H9 (cell line): Measurements from ENCODE around the gene HES6. TPM values are rescaled to one million over a fixed set of nuclear protein-coding genes. Genes with fewer than 3 reads are reported as not detected.

Experiments used
- DNase-seq: peaks from one replicate; pipeline ENCODE4 v3.0.0-alpha.2; 2017
- H2AFZ ChIP-seq: one replicate; pipeline ENCODE4 v1.6.1; 2013; ENCODE audit warnings: mild to moderate bottlenecking, low read length, control low read depth, moderate library complexity
- H2AK5ac ChIP-seq: 2 replicates; pipeline ENCODE4 v1.6.1; 2013; ENCODE audit warnings: low read length, control low read depth, mixed read lengths; ENCODE audit not compliant: insufficient read length
- H2BK120ac ChIP-seq: one replicate; pipeline ENCODE4 v1.6.1; 2013; ENCODE audit warnings: low read depth, mild to moderate bottlenecking, low read length, control low read depth, inconsistent platforms; ENCODE audit not compliant: poor library complexity, severe bottlenecking
- H2BK12ac ChIP-seq: 2 replicates; pipeline ENCODE4 v1.6.1; 2013; ENCODE audit warnings: low read length, control low read depth, mixed read lengths, low read depth; ENCODE audit not compliant: insufficient read length
- H2BK15ac ChIP-seq: 2 replicates; pipeline ENCODE4 v1.6.1; 2013; ENCODE audit warnings: low read depth, low read length, control low read depth
- H2BK20ac ChIP-seq: one replicate; pipeline ENCODE4 v1.6.1; 2013; ENCODE audit warnings: low read depth, mild to moderate bottlenecking, low read length, control low read depth, inconsistent platforms; ENCODE audit not compliant: poor library complexity, severe bottlenecking
- H2BK5ac ChIP-seq: 2 replicates; pipeline ENCODE4 v1.6.1; 2013; ENCODE audit warnings: low read length, control low read depth, mixed read lengths; ENCODE audit not compliant: insufficient read length
- H3K14ac ChIP-seq: 2 replicates; pipeline ENCODE4 v1.6.1; 2013; ENCODE audit warnings: low read length, control low read depth; ENCODE audit not compliant: insufficient read depth
- H3K18ac ChIP-seq: 2 replicates; pipeline ENCODE4 v1.6.1; 2013; ENCODE audit warnings: low read depth, mild to moderate bottlenecking, mixed read lengths, low read length, control low read depth; ENCODE audit not compliant: insufficient read length
- H3K23ac ChIP-seq: 2 replicates; pipeline ENCODE4 v1.6.1; 2013; ENCODE audit warnings: low read length, control low read depth, mixed read lengths, low read depth; ENCODE audit not compliant: insufficient read length
- H3K23me2 ChIP-seq: 2 replicates; pipeline ENCODE4 v1.6.1; 2013; ENCODE audit warnings: low read depth, mild to moderate bottlenecking, mixed read lengths, low read length, control low read depth; ENCODE audit not compliant: insufficient read length, poor library complexity, severe bottlenecking
- H3K27ac ChIP-seq: 2 replicates; pipeline ENCODE4 v1.5.1; 2013; ENCODE audit warnings: low read length, control low read depth, mixed read lengths, low read depth; ENCODE audit not compliant: insufficient read length
- H3K27me3 ChIP-seq: 2 replicates; pipeline ENCODE4 v1.6.1; 2013; ENCODE audit warnings: low read length, control low read depth, inconsistent platforms; ENCODE audit not compliant: insufficient read depth
- H3K4ac ChIP-seq: 2 replicates; pipeline ENCODE4 v1.6.1; 2013; ENCODE audit warnings: low read depth, mild to moderate bottlenecking, control low read depth, inconsistent platforms, low read length, moderate library complexity
- H3K4me1 ChIP-seq: 2 replicates; pipeline ENCODE4 v1.6.1; 2013; ENCODE audit warnings: low read length, control low read depth, inconsistent platforms; ENCODE audit not compliant: insufficient read depth
- H3K4me2 ChIP-seq: 2 replicates; pipeline ENCODE4 v1.6.1; 2013; ENCODE audit warnings: low read length, control low read depth, mixed read lengths; ENCODE audit not compliant: insufficient read length, insufficient read depth
- H3K56ac ChIP-seq: 2 replicates; pipeline ENCODE4 v1.6.1; 2013; ENCODE audit warnings: low read depth, mild to moderate bottlenecking, mixed read lengths, low read length, control low read depth; ENCODE audit not compliant: insufficient read length
- H3K79me1 ChIP-seq: 2 replicates; pipeline ENCODE4 v1.6.1; 2013; ENCODE audit warnings: low read depth, mild to moderate bottlenecking, moderate library complexity, low read length, control low read depth, inconsistent platforms; ENCODE audit not compliant: insufficient read depth, poor library complexity, severe bottlenecking
- H3K79me2 ChIP-seq: 2 replicates; pipeline ENCODE4 v1.6.1; 2013; ENCODE audit warnings: low read length, control low read depth, inconsistent platforms; ENCODE audit not compliant: insufficient read depth
- H3K9ac ChIP-seq: 2 replicates; pipeline ENCODE4 v1.6.1; 2013; ENCODE audit warnings: low read length, control low read depth, mixed read lengths; ENCODE audit not compliant: insufficient read length; ENCODE audit errors: extremely low read depth
- H3K9me3 ChIP-seq: one replicate; pipeline ENCODE4 v1.6.1; 2013; ENCODE audit warnings: low read depth, low read length, inconsistent platforms; ENCODE audit not compliant: control insufficient read depth
- H3T11ph ChIP-seq: one replicate; pipeline ENCODE4 v1.6.1; 2013; ENCODE audit warnings: mild to moderate bottlenecking, low read length, control low read depth, inconsistent platforms
- H4K20me1 ChIP-seq: one replicate; pipeline ENCODE4 v1.6.1; 2013; ENCODE audit not compliant: control insufficient read depth, insufficient read length, insufficient read depth
- H4K5ac ChIP-seq: 2 replicates; pipeline ENCODE4 v1.6.1; 2013; ENCODE audit warnings: low read depth, mild to moderate bottlenecking, mixed read lengths, low read length, control low read depth; ENCODE audit not compliant: insufficient read length
- H4K8ac ChIP-seq: replicated peaks from 2 replicates; pipeline ENCODE4 v1.6.1; 2013; ENCODE audit warnings: low read length, control low read depth, mixed read lengths, low read depth; ENCODE audit not compliant: insufficient read length
- H4K91ac ChIP-seq: 2 replicates; pipeline ENCODE4 v1.6.1; 2013; ENCODE audit warnings: low read depth, mild to moderate bottlenecking, moderate library complexity, mixed read lengths, low read length, control low read depth; ENCODE audit not compliant: insufficient read length
- H3K27ac Mint-ChIP-seq, 3 experiments: 2 replicates in 2 of 3; 3 replicates in 1 of 3; pipeline ENCODE4 v1.8.0; 2020 to 2021; ENCODE audit warnings: mixed read lengths in 3 of 3, mild to moderate bottlenecking in 1 of 3, moderate library complexity in 1 of 3
- H3K27me3 Mint-ChIP-seq: 2 replicates; pipeline ENCODE4 v1.8.0; 2021; ENCODE audit warnings: low read depth, mild to moderate bottlenecking, moderate library complexity, mixed read lengths
- H3K36me3 Mint-ChIP-seq, 3 experiments: 2 replicates in 2 of 3; 3 replicates in 1 of 3; pipeline ENCODE4 v1.8.0; 2020 to 2021; ENCODE audit warnings: low read depth in 3 of 3, mixed read lengths in 3 of 3; ENCODE audit not compliant: insufficient read depth in 1 of 3
- H3K4me1 Mint-ChIP-seq, 2 experiments: 2 replicates each; pipeline ENCODE4 v1.8.0; 2020; ENCODE audit warnings: mixed read lengths in 2 of 2
- H3K4me3 Mint-ChIP-seq, 2 experiments: 2 replicates in 1 of 2; 3 replicates in 1 of 2; pipeline ENCODE4 v1.8.0; 2020 to 2021; ENCODE audit warnings: mild to moderate bottlenecking in 2 of 2, mixed read lengths in 2 of 2, moderate library complexity in 1 of 2
- H3K9me3 Mint-ChIP-seq, 2 experiments: 2 replicates in 1 of 2; 3 replicates in 1 of 2; pipeline ENCODE4 v1.8.0; 2020; ENCODE audit warnings: mild to moderate bottlenecking in 2 of 2, mixed read lengths in 2 of 2, moderate library complexity in 1 of 2
- WGBS: extraction: QIAGEN DNeasy Blood & Tissue Kit; methylation state at CpG from one replicate; pipeline ENCODE4 v1.1.7; 2013; ENCODE audit warnings: missing lambda C conversion rate, low lambda C conversion rate, mixed read lengths; ENCODE audit not compliant: insufficient read length; ENCODE audit errors: extremely low coverage; 5-methylcytosine and 5-hydroxymethylcytosine counted together
- total RNA-seq: library from RNA; stranded (reverse); gene quantifications from 2 replicates; pipeline ENCODE4 v1.2.1, GENCODE V29; 2021
- TF ChIP-seq, protein P1 (sequence below): fragments of 200-600 bp; sonication (generic); conservative IDR thresholded peaks from 3 replicates; pipeline ENCODE4 v1.8.0; 2021; ENCODE audit warnings: antibody characterized with exemption, mild to moderate bottlenecking

The HES6 gene
- total RNA-seq, 1 experiment from 2014 or later = 27.1 TPM

DNA sequence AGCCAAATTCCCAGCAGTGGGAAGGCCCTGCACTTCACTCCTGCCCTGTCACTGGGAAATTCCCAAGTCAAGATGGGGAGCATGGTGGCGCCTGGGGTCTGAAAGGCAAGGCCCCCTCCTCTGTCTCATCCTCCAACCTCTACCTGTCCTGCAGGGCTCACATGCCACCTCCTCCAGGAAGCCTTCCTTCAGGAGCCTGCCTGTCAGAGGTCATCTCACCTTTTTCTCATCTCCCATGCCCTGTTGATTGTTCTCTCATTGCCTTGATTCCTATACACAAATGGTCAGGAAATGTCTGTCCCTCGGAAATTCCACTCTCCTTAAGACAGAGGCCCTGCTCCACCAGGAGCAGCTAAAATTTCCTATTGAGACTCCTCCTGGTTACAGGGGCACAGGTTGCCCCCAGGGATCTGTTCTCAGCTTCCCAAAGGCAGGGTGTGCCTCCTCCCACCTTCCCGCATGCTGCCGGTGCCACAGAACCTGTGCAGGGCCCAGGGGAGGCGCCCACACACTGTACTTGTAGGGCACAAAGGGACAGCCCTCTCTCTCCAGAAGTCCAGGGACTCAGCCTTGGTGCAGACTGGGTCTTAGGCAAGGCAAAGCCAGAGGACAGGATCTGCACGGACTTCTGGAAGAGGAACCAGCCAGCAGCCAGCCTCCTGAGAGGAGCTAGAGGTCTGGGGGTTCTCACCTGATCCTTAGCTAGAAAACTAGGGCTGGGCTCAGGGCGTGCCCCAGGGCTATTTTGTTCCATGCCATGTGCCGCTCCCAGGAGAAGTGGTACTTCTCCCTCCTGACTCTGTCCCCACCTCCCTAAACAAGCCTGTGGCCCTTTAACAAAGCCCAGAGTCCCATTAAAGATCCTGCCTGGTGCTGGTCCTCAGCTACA, 12.9 kb downstream of the HES6 start:
- no peak overlapping the region for H3K27ac ChIP-seq
- H2BK120ac ChIP-seq = no peak overlapping the region
- no peak overlapping the region for H4K5ac ChIP-seq
- H4K20me1 ChIP-seq = no peaks in the 10 kb centered on the region
- TF ChIP-seq, protein P1, sequence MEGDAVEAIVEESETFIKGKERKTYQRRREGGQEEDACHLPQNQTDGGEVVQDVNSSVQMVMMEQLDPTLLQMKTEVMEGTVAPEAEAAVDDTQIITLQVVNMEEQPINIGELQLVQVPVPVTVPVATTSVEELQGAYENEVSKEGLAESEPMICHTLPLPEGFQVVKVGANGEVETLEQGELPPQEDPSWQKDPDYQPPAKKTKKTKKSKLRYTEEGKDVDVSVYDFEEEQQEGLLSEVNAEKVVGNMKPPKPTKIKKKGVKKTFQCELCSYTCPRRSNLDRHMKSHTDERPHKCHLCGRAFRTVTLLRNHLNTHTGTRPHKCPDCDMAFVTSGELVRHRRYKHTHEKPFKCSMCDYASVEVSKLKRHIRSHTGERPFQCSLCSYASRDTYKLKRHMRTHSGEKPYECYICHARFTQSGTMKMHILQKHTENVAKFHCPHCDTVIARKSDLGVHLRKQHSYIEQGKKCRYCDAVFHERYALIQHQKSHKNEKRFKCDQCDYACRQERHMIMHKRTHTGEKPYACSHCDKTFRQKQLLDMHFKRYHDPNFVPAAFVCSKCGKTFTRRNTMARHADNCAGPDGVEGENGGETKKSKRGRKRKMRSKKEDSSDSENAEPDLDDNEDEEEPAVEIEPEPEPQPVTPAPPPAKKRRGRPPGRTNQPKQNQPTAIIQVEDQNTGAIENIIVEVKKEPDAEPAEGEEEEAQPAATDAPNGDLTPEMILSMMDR = no peak
- WGBS = no CpG with 5 or more reads among the region's 8 CpGs
- H3K9ac ChIP-seq = no peak overlapping the region
- H3K4ac ChIP-seq = no peak overlapping the region; the same call in 1 of the 2 replicates
- H3K56ac ChIP-seq = no peak overlapping the region
- no peak overlapping the region; the same call in 1 of the 2 replicates for H3K14ac ChIP-seq
- peaks cover 41% of the 10 kb centered on the region for H3K27me3 Mint-ChIP-seq
- H3K9me3 ChIP-seq = no peaks in the 10 kb centered on the region
- H3K18ac ChIP-seq = no peak overlapping the region
- H3K4me2 ChIP-seq = no peak overlapping the region
- H2BK20ac ChIP-seq = no peak overlapping the region
- H3T11ph ChIP-seq = no peak overlapping the region
- no peaks in the 10 kb centered on the region for H3K79me1 ChIP-seq
- DNase-seq = no peak
- no peak overlapping the region for H4K8ac ChIP-seq
- H3K27ac Mint-ChIP-seq = no peak overlapping the region; a peak in 1 of 7 replicates
- H3K27me3 ChIP-seq = peaks cover 8% of the 10 kb centered on the region; the same call in 1 of the 2 replicates
- H2AFZ ChIP-seq = no peak overlapping the region
- no peak overlapping the region for H2AK5ac ChIP-seq
- H3K9me3 Mint-ChIP-seq = no peaks in the 10 kb centered on the region; a peak in 1 of 5 replicates
- H4K91ac ChIP-seq = no peak overlapping the region
- H3K4me1 Mint-ChIP-seq = peaks cover 12 to 14% of the 10 kb centered on the region in 2 experiments
- peaks cover 0 to 2% (median 0%) of the 10 kb centered on the region in 3 experiments; a peak in 1 of 7 replicates for H3K36me3 Mint-ChIP-seq
- H3K4me3 Mint-ChIP-seq = no peak overlapping the region
- H3K23ac ChIP-seq = no peak overlapping the region
- no peak overlapping the region for H2BK12ac ChIP-seq
- no peak overlapping the region for H2BK5ac ChIP-seq
- H3K4me1 ChIP-seq = peaks cover 3% of the 10 kb centered on the region; the same call in 1 of the 2 replicates
- H3K23me2 ChIP-seq = peaks cover 9% of the 10 kb centered on the region
- H2BK15ac ChIP-seq = no peak overlapping the region
- no peaks in the 10 kb centered on the region for H3K79me2 ChIP-seq
